DOHH2 (cell line): ENCODE results near the gene TMEM30B.
"Not testable (repeated sequence)": the region's sequence is repeated elsewhere in the genome, so short reads cannot be mapped to it uniquely, and the experiment has no call there.

Source experiments
- EZH2phosphoT487 ChIP-seq: fragments of 200-600 bp; sonication (generic); IDR thresholded peaks from 2 replicates; pipeline ENCODE4 v1.6.1; 2017; ENCODE audit warnings: borderline replicate concordance, mild to moderate bottlenecking, antibody characterized with exemption, low read length, moderate library complexity, mixed read lengths
- TF ChIP-seq, protein P1 (sequence below): fragments of 200-600 bp; sonication (generic); IDR thresholded peaks from one replicate; pipeline ENCODE4 v1.5.1; 2014; ENCODE audit warnings: antibody characterized with exemption, mild to moderate bottlenecking, low read depth, low read length; ENCODE audit not compliant: poor library complexity, severe bottlenecking

DNA sequence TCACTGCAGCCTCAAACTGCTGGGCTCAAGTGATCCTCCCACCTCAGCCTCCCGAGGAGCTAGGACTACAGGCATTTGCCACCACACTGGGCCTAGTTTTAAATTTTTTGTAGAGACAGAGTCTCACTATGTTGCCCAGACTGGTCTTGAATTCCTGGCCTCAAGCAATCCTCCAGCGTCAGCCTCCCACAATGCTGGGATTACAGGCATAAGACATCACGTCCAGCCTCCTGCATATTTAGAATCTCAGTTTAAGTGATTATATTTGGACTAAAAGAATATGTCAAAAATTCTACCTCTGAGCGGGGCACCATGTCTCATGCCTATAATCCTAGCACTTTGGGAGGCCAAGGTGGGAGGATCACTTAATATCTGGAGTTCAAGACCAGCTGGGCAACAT is 27.6 kb upstream of the TMEM30B start:
- TF ChIP-seq, protein P1, sequence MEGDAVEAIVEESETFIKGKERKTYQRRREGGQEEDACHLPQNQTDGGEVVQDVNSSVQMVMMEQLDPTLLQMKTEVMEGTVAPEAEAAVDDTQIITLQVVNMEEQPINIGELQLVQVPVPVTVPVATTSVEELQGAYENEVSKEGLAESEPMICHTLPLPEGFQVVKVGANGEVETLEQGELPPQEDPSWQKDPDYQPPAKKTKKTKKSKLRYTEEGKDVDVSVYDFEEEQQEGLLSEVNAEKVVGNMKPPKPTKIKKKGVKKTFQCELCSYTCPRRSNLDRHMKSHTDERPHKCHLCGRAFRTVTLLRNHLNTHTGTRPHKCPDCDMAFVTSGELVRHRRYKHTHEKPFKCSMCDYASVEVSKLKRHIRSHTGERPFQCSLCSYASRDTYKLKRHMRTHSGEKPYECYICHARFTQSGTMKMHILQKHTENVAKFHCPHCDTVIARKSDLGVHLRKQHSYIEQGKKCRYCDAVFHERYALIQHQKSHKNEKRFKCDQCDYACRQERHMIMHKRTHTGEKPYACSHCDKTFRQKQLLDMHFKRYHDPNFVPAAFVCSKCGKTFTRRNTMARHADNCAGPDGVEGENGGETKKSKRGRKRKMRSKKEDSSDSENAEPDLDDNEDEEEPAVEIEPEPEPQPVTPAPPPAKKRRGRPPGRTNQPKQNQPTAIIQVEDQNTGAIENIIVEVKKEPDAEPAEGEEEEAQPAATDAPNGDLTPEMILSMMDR = not testable (repeated sequence)
- TF ChIP-seq EZH2phosphoT487 = not testable (repeated sequence)
